ENCODE data around the gene CD79A.

Gene CD79A

GRCh38 chr19:41876847-41877832, at the start of gene CD79A:
Gene CD79A, plus strand, starts transcription at chr19:41877279. Its CDS starts 26 bp downstream, at chr19:41877305.
- DNase-seq = no peak

DNA sequence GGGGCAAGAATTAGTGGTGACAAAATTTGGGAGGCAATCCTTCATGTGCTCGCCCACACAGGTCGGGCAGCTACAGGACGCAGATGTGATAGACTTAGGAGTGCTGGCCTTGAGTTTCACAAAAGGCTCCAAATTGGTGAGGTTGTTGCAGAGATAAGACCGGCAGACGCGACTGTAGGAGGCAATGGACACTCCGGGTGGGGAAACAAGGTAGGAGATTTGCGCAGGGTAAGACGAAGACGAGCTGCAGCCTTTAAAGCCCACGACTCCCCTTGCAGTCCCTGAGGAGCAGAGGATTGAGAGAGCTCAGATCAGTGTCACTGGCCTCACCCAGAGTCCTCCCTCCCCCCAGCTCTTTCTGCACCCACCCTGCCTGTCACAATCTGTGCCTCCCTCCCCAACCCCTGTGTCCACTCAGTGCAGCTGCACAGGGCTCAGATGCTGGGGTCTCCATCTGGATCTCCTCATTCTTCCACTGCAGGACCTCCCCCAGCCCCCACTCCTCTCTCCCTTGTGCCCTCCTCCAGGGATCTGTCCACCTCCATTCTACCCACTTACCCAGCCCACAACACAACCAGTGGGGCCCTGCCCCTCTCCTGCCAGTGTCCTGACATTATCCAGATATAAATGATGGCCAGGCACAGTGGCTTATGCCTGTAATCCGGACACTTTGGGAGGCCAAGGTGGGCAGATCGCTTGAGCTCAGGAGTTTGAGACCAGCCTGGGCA, 38.9 kb upstream of the CD79A start:
- no peak for DNase-seq

DNA sequence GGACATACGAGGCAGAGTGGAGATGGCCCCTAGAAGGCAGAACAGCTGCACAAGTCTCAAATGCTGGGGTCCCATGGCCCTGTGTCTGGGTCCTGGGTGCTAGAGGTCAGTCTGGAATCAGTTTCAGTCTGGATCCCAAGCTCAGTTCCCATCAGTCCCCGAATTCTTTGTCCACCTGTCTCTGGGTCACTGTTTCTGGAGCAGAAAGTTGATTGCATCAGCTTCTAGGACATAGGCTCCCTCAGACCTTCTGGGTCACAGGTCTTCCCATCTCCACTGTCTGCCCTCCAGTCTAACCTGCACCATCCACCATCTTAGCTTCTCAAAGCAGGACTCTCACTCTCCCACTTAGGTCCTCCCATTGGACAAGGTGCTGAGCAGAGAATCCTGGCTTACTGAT, 37.9 kb upstream of the CD79A start:
- DNase-seq = no peak

GRCh38 chr19:41843371-41843770, 33.7 kb upstream of the CD79A start:
- no peak for DNase-seq

GRCh38 chr19:41844601-41845000, 32.5 kb upstream of the CD79A start, which contains the start of gene LYPD4:
Gene LYPD4, minus strand, starts transcription at chr19:41844683. Its CDS starts 5,398 bp downstream, at chr19:41839285.
- no peak for DNase-seq

GRCh38 chr19:41845001-41845050, 32.3 kb upstream of the CD79A start, which contains the start of gene DMRTC2:
Gene DMRTC2, plus strand, starts transcription at chr19:41845042. Its CDS starts 2,387 bp downstream, at chr19:41847429.
- DNase-seq = no peak

DNA sequence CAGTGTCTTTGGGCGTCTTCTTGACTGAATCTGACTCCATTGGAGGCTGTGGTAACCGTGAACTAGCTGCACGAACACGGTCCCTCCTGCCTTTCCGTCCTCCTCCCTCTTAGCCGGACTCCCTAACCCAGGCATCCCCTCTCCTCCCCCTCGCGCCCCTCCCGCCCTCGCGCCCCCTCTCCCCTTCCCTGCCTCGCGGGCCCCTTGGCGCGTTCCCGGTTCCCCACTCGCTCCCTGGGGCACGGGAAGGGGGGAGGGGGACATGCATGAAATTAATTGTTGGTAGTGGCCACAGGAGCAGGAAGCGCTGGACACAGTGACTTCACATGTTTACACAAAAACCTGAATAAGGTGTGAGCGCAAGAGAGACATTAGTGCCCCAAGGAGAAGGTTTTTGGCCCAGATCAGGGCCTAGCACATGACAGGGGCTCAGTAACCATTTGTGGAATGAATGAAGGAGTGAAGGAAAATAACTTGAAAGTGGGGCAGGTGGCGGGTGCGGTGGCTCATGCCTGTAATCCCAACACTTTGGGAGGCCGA, 32.0 kb upstream of the CD79A start:
- no peak for DNase-seq

DNA sequence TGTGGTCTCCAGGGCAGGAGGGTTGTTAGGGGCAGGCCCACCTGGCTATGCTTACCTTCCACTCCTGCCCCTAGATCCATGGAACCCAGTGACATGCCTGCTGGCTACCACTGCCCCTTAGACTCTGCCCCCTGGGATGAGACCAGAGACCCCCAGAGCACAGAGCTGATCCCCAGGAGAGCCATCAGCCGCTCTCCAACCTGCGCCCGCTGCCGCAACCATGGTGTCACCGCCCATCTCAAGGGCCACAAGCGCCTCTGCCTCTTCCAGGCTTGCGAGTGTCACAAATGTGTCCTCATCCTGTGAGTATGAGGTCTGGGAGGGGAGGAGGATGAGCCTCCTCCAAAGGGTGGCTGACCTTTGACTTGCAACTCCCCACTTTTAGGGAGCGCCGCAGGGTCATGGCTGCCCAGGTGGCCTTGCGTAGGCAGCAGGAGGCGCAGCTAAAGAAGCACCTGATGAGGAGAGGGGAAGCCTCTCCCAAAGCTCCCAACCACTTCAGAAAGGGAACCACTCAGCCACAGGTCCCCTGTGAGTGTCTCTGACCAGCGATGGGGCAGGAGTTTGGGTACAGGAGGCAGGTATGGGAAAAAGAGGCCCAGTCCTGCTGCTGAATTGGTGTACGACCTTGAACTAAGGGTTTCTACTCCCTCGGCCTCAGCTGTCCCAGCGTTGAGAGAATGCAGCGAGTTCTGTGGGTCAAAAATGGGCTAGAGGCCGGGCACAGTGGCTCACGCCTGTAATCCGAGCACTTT, 29.6 kb upstream of the CD79A start:
- DNase-seq = no peak

GRCh38 chr19:41848666-41849065, 28.4 kb upstream of the CD79A start:
- DNase-seq = no peak

DNA sequence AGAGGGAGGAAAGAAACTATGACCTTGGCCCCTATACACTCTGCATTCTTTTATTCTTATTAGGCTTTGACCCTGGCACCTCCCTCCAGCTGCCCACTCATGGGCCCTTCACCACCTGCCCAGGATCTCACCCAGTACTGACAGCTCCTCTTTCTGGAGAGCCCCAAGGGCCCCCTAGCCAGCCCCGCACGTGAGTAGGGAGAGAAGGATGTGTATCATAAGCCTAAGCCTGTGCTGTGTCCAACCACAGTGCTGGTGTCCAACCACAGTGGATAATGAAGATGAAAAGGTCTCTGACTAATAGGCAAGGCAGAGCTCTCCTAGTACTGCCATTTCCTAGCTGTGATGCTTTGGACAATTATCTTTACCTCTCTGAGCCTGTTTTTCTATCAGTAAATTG, 28.0 kb upstream of the CD79A start:
- no peak for DNase-seq

GRCh38 chr19:41850381-41850780, 26.7 kb upstream of the CD79A start:
- DNase-seq = peak in 1 of 2 experiments; percentile 9

DNA sequence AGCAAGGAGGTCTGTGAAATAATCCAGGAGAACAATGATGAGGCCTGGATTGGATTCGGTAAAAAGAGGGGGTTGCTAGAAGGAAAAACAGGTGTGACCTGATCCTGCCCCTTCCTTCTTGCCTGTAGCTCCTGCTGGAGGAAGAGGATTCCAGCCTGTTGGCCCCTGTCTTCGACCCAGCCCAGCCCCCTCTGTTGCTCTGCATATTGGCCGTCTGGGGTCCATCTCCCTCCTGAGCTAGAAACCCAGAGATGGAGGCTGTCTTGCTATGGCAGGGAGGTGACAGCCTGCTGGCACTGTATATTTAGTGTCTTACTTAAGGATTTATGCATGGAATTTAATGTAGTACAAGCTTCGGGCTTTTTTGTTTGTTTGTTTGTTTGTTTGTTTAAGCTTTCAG, 25.6 kb upstream of the CD79A start:
- DNase-seq = no peak

- DNase-seq = no peak
These were observed 23.7 kb upstream of the CD79A start for GRCh38 chr19:41853344-41853743.

GRCh38 chr19:41853768-41854167, 23.3 kb upstream of the CD79A start:
- DNase-seq = no peak

DNA sequence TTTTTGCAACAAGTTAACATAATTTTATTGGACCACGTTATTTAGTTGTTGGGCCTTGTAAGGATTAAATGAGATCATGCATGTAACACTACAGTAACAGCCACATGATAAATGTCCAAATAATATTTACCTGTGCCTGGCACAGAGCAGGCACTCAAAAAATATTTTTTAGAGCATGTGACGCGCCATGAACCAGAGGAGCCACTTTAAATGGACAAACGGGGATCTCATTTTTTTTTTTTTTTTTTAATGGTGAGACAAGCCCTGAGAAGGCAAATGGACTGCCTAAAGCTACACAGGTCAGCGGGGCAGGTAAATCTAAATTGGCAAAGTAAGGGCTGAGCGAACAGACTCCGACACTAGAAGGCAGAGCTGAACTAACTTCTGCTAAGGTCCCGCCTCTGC, 17.9 kb upstream of the CD79A start:
- no peak for DNase-seq

DNA sequence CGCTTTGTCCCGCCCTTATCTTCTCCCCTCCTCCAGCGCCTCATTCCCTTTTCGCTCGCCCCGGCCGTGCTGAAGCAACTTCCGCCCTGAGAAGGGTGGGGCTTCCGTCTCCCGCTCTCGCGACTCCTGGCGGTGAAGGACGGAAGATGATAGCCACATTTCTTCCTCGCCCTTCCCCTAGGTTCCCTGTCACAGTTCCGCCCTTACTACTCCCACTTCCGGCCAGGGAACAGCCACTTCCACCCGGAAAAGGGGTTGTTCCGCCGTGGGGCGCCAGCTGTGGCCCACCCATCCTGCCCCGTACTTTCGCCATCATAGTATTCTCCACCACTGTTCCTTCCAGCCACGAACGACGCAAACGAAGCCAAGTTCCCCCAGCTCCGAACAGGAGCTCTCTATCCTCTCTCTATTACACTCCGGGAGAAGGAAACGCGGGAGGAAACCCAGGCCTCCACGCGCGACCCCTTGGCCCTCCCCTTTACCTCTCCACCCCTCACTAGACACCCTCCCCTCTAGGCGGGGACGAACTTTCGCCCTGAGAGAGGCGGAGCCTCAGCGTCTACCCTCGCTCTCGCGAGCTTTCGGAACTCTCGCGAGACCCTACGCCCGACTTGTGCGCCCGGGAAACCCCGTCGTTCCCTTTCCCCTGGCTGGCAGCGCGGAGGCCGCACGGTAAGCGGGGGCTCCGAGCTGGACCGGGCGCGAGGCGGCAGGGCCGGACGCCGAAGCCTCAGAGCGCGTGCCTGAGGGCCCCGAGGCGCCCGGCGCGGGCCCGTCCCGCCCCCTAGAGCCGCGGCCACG, 17.3 kb upstream of the CD79A start, which contains the start of gene RPS19:
RPS19 (plus strand) TSS at position 638 of the 801 bp plus-strand sequence. CDS start 520 bp downstream, outside the sequence.
- DNase-seq = peak; percentile 99

DNA sequence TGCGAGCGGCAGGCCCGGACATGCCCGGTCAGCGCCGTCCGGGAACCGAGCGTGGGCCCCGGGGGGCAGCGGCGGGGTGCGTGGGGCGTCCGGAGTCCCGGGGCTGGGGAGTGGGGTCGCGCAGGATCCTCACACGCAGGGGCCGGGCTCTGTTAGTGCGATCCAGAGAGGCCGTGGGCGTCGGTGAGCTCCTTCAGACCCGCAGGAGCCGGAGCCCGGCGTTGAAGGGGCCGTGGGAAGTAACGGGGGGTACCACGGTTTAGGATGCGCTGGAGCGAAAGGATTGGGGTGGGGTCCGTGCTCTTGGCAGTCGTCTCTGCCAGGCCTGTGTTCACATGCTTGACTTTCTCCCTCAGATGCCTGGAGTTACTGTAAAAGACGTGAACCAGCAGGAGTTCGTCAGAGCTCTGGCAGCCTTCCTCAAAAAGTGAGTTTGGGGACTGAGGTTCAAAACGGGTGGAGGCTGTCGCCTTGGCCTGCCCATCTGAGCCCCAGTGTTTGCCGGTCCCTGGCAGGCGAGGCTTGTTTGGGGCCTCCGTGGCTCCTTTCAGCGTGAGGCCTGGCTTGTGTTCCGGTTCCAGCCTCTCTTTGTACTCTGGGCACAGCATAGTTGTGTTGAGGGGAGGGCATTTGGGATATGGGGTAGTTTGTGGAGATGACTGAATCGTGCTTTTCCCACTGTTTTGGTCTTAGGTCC, 16.5 kb upstream of the CD79A start:
- DNase-seq = no peak

- DNase-seq = no peak
These were observed 15.8 kb upstream of the CD79A start for GRCh38 chr19:41861116-41861768.

DNA sequence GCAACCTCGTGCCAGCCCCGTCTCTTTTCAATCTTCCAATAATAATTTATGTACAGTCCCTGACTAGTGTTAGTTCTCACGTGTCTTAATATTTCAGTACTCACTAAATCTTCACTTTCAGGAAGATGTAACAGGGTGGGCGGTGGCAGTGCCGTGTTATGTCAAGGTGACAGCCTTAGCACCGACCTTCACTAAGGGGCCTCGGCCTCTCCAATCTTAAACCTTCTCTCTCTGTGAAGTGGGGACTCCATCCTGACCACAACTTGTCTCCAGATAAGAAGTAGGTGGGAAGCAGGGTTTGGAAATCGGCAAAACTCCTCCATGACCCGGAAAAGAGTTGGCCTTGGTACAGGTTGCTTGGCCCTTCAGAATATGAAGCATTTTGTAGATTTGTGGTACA, 15.2 kb upstream of the CD79A start:
- DNase-seq = no peak

DNA sequence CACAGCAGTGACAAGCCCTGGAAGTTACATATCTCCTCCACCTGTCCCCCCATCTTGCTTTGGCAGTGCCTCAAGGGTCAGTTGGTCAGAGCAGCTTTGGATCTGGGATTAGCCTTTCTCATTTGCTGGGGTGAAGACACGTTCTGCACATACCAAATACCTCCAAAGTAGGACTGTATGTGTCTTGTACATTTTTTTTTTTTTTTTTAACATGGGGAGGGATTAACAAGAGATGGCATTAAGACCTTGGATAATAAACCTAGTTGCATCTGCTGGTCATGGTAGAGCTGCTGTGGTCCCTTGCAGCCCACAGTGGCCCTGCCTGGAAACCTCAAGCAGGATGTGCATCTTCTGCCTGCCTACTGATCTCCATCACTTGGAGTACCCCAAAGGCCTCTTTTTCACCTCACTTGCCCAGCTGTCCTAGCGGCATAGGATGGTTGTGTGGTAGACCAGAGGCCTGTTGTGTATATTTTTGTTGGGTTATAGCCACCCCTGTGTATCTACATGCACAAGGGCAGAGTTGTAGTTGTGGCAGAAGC, 14.6 kb upstream of the CD79A start:
- DNase-seq = no peak

All from NCI-H524 (cell line).